WTC11 (cell line): ENCODE data around the gene NFATC2. TPM values are rescaled to one million over a fixed set of nuclear protein-coding genes. Genes with fewer than 3 reads are reported as not detected.
A peak's percentile ranks its signal among the peaks of the same experiment; 100 is the strongest.

Source experiments
- ATAC-seq: fragments of 200-7000 bp; cut with Tn5 transposase; 2 replicates; pipeline ENCODE4 v1.10.0; 2021; ENCODE audit warnings: mild to moderate bottlenecking, moderate library complexity
- CTCF ChIA-PET: fragments of 300-600 bp; sonication (Branson Sonifier 250); formaldehyde crosslinking; loops from one replicate; lab custom pipeline; 2021; ENCODE audit warnings: antibody characterized with exemption; lab: Charles Lee
- POLR2A ChIA-PET: fragments of 350-600 bp; sonication (Branson Sonifier 250); formaldehyde crosslinking; loops from one replicate; lab custom pipeline; 2021; ENCODE audit warnings: antibody characterized with exemption; lab: Charles Lee
- DNase-seq: peaks from one replicate; pipeline ENCODE4 v3.0.0; 2021; ENCODE audit warnings: low spot score
- H3K27ac Mint-ChIP-seq: 2 replicates; pipeline ENCODE4 v1.8.0; 2021; ENCODE audit warnings: mixed read lengths
- H3K27me3 Mint-ChIP-seq: 2 replicates; pipeline ENCODE4 v1.8.0; 2021; ENCODE audit warnings: low read depth, mild to moderate bottlenecking, moderate library complexity, mixed read lengths
- H3K36me3 Mint-ChIP-seq: 2 replicates; pipeline ENCODE4 v1.8.0; 2021; ENCODE audit warnings: mixed read lengths
- H3K4me1 Mint-ChIP-seq: 2 replicates; pipeline ENCODE4 v1.8.0; 2022; ENCODE audit warnings: mixed read lengths
- H3K4me3 Mint-ChIP-seq: 2 replicates; pipeline ENCODE4 v1.8.0; 2021; ENCODE audit warnings: mild to moderate bottlenecking, moderate library complexity, mixed read lengths
- H3K9me3 Mint-ChIP-seq: 2 replicates; pipeline ENCODE4 v1.8.0; 2021; ENCODE audit warnings: mixed read lengths
- CREM ChIP-seq: sonication (generic); formaldehyde crosslinking; IDR thresholded peaks from 2 replicates; pipeline ENCODE4 v1.8.1; 2022; ENCODE audit warnings: mild to moderate bottlenecking, missing genetic modification reagents, moderate library complexity
- GRHL2 ChIP-seq: fragments of 250-450 bp; sonication (Bioruptor Pico); IDR thresholded peaks from 2 replicates; pipeline ENCODE4 v1.8.0; 2022; ENCODE audit warnings: mild to moderate bottlenecking, moderate library complexity; ENCODE audit not compliant: insufficient replicate concordance, severe bottlenecking
- NR2C2 ChIP-seq: sonication (generic); formaldehyde crosslinking; IDR thresholded peaks from 2 replicates; pipeline ENCODE4 v1.8.0; 2022; ENCODE audit warnings: mild to moderate bottlenecking, missing genetic modification reagents
- TEAD4 ChIP-seq: sonication (generic); formaldehyde crosslinking; IDR thresholded peaks from 2 replicates; pipeline ENCODE4 v1.8.0; 2022; ENCODE audit warnings: mild to moderate bottlenecking, missing genetic modification reagents
- TP53 ChIP-seq: sonication (generic); formaldehyde crosslinking; IDR thresholded peaks from 2 replicates; pipeline ENCODE4 v1.8.1; 2023; ENCODE audit warnings: mild to moderate bottlenecking, missing genetic modification reagents
- total RNA-seq: library from RNA; stranded (reverse); gene quantifications from 3 replicates; pipeline ENCODE4 v1.2.3, GENCODE V29; 2021
- TF ChIP-seq, protein P1 (sequence below): sonication (generic); formaldehyde crosslinking; IDR thresholded peaks from 2 replicates; pipeline ENCODE4 v1.8.1; 2023; ENCODE audit warnings: mild to moderate bottlenecking, missing genetic modification reagents, borderline replicate concordance
- TF ChIP-seq, protein P2 (sequence below): fragments of 250-450 bp; sonication (Bioruptor Pico); conservative IDR thresholded peaks from 2 replicates; pipeline ENCODE4 v1.9.0; 2021; ENCODE audit warnings: mild to moderate bottlenecking
- TF ChIP-seq, protein P3 (sequence below): sonication (generic); formaldehyde crosslinking; IDR thresholded peaks from 2 replicates; pipeline ENCODE4 v1.8.0; 2023; ENCODE audit warnings: missing genetic modification reagents
- TF ChIP-seq, protein P4 (sequence below): sonication (generic); formaldehyde crosslinking; IDR thresholded peaks from 2 replicates; pipeline ENCODE4 v1.8.1; 2022; ENCODE audit warnings: low read depth, mild to moderate bottlenecking, moderate library complexity, missing genetic modification reagents, borderline replicate concordance
- TF ChIP-seq, protein P5 (sequence below): sonication (generic); formaldehyde crosslinking; IDR thresholded peaks from 2 replicates; pipeline ENCODE4 v1.8.1; 2022; ENCODE audit warnings: mild to moderate bottlenecking, missing genetic modification reagents, moderate library complexity, borderline replicate concordance

NFATC2 gene
- total RNA-seq, 1 experiment from 2014 or later: 1.7 TPM

DNA sequence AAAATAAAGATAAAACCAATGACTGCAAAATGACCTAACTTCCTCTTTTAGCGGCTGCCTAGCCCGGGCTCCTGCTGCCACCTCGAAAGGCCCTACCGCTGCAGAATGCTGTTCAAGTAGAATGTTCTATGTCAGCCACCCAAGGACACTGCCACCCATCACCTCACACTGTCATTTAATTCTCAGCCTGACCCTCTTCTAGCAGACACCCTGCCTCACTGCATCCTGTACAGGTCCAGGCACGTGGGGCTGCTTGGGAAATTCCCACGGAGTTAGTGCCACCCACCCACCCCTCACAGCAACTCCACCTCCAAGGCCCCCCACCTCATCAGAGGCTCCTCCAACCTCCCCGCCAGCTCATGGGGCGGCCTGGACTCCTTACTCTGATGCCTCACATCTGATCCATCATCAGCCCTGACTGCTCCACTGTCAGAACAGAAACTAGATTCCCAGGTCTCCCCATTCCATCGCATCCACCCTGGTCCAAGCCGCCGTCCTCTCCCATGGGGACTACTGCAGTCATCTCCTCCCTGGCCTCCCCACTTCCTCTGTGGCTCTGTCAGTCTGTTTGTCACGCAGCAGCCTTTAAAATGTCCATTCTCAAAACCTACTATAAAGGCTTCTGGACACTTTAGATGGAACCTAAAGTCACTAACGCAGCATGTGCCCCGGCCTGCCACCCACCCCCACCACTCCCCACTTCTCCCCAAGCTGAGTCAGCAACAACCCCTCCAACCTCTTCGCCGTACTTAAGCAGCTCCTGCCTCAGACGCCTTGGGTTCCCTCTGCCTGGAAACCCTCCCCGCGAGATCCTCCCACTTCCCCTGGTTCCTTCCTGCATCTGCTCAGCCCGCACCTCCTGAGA is 17.0 kb downstream of the NFATC2 start:
- peak overlapping the region; percentile 21; the same call in 1 of the 2 replicates for H3K27ac Mint-ChIP-seq
- ChIA-PET CTCF (interaction anchor here (0.6 to 2.5 kb wide), 4 partner anchors 37 to 722 kb away, joined by 4 to 9 read pairs (median 8); no protein-coding TSS in a partner anchor), POLR2A (interaction anchor here (0.6 kb wide), 1 partner anchor 29 kb away, joined by 3 read pairs; no protein-coding TSS in a partner anchor)
- TF ChIP-seq, protein P1, sequence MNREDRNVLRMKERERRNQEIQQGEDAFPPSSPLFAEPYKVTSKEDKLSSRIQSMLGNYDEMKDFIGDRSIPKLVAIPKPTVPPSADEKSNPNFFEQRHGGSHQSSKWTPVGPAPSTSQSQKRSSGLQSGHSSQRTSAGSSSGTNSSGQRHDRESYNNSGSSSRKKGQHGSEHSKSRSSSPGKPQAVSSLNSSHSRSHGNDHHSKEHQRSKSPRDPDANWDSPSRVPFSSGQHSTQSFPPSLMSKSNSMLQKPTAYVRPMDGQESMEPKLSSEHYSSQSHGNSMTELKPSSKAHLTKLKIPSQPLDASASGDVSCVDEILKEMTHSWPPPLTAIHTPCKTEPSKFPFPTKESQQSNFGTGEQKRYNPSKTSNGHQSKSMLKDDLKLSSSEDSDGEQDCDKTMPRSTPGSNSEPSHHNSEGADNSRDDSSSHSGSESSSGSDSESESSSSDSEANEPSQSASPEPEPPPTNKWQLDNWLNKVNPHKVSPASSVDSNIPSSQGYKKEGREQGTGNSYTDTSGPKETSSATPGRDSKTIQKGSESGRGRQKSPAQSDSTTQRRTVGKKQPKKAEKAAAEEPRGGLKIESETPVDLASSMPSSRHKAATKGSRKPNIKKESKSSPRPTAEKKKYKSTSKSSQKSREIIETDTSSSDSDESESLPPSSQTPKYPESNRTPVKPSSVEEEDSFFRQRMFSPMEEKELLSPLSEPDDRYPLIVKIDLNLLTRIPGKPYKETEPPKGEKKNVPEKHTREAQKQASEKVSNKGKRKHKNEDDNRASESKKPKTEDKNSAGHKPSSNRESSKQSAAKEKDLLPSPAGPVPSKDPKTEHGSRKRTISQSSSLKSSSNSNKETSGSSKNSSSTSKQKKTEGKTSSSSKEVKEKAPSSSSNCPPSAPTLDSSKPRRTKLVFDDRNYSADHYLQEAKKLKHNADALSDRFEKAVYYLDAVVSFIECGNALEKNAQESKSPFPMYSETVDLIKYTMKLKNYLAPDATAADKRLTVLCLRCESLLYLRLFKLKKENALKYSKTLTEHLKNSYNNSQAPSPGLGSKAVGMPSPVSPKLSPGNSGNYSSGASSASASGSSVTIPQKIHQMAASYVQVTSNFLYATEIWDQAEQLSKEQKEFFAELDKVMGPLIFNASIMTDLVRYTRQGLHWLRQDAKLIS (CRISPR knock-in tag): no peak
- TF ChIP-seq, protein P2, sequence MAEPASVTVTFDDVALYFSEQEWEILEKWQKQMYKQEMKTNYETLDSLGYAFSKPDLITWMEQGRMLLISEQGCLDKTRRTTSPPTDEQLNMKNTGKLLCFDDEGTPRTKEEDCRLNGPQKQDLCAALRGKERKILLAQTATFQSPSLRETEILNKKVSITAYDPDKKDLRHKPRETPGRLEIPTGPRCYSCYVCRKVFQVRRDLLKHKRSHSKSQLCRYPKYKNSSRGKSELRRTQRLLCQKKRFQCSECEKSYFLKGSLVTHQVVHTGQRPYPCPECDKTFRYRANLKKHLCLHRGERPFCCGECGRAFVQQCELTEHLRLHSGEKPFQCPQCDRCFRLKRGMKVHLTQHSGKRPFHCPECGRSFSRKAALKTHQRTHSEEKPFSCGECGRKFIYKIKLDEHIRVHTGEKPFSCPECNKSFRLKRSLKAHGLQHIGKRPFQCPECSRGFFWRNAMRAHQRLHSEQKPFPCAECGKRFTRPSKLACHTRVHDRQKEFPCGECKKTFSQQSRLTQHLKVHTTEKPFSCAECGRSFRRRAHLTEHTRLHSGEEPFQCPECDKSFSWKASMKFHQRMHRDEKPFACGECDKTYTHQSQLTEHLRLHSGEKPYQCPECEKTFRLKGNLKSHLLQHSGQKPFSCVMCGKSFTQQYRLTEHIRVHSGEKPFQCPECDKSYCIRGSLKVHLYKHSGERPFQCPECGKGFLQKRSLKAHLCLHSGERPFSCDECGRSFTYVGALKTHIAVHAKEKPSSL (CRISPR knock-in tag): no peak
- TF ChIP-seq, protein P3, sequence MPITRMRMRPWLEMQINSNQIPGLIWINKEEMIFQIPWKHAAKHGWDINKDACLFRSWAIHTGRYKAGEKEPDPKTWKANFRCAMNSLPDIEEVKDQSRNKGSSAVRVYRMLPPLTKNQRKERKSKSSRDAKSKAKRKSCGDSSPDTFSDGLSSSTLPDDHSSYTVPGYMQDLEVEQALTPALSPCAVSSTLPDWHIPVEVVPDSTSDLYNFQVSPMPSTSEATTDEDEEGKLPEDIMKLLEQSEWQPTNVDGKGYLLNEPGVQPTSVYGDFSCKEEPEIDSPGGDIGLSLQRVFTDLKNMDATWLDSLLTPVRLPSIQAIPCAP: no peak
- no peak for TF ChIP-seq GRHL2 (CRISPR knock-in tag)
- DNase-seq (no peak), ATAC-seq (no peak)
- no peak overlapping the region for H3K4me3 Mint-ChIP-seq
- no peaks in the 10 kb centered on the region for H3K9me3 Mint-ChIP-seq
- no peaks in the 10 kb centered on the region for H3K36me3 Mint-ChIP-seq
- H3K27me3 Mint-ChIP-seq: no peaks in the 10 kb centered on the region
- peaks cover 5% of the 10 kb centered on the region for H3K4me1 Mint-ChIP-seq

DNA sequence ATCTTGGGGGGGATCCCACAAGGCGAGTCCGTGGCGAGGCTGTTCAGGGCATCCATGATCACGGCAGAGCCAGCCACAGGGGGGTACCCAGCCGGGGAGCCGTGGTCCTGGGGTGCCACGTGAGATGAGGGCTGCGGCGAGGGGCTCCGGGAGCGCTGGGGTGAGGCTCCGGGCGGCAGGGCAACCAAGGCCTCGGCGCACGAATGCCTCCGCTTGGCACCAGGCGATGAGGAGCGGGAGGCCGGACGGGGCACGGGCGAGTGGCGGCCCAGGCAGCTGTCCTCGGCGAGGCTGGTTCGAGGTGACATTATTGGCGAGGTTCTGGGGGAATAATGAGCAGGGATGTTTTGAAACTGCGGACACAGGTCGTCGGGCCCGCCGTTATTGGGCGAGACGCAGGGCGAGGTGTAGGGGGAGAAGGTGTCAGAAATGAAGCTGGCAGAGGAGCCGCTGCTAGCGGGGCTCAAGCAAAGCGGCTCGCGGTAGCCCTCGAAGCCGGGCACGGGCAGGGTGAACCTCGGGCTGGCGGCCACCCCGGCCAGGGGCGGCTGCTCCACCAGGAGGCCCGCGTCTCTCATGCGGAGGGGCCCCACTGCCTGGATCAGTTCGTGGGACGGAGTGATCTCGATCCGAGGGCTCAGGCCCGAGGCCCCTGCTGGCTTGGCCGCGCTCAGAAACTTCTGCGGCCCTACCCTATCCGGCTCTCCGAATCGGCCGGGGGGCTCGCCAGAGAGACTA is 19.1 kb downstream of the NFATC2 start:
- Mint-ChIP-seq H3K36me3 (no peaks in the 10 kb centered on the region), H3K4me3 (no peak overlapping the region), H3K27me3 (no peaks in the 10 kb centered on the region), H3K9me3 (no peaks in the 10 kb centered on the region), H3K27ac (no peak overlapping the region), H3K4me1 (peaks cover 5% of the 10 kb centered on the region)
- ATAC-seq (no peak), DNase-seq (no peak)
- ChIA-PET CTCF (no interaction called here), POLR2A (no interaction called here)
- TF ChIP-seq, protein P4, sequence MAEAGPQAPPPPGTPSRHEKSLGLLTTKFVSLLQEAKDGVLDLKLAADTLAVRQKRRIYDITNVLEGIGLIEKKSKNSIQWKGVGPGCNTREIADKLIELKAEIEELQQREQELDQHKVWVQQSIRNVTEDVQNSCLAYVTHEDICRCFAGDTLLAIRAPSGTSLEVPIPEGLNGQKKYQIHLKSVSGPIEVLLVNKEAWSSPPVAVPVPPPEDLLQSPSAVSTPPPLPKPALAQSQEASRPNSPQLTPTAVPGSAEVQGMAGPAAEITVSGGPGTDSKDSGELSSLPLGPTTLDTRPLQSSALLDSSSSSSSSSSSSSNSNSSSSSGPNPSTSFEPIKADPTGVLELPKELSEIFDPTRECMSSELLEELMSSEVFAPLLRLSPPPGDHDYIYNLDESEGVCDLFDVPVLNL: no peak
- TF ChIP-seq, protein P5, sequence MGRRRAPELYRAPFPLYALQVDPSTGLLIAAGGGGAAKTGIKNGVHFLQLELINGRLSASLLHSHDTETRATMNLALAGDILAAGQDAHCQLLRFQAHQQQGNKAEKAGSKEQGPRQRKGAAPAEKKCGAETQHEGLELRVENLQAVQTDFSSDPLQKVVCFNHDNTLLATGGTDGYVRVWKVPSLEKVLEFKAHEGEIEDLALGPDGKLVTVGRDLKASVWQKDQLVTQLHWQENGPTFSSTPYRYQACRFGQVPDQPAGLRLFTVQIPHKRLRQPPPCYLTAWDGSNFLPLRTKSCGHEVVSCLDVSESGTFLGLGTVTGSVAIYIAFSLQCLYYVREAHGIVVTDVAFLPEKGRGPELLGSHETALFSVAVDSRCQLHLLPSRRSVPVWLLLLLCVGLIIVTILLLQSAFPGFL: no peak
- TF ChIP-seq CREM (CRISPR knock-in tag): no peak
- TF ChIP-seq TP53 (CRISPR knock-in tag): no peak
- no peak for TF ChIP-seq NR2C2 (CRISPR knock-in tag)
- no peak for TF ChIP-seq TEAD4 (CRISPR knock-in tag)
